ENCODE results near the gene C14orf132. TPM values are rescaled to one million over a fixed set of nuclear protein-coding genes. Genes with fewer than 3 reads are reported as not detected.

The C14orf132 gene
- total and polyA plus RNA-seq, 2 of the 4 experiments (the other 2 are of a cell fraction): 6.3 to 13.5 TPM

DNA sequence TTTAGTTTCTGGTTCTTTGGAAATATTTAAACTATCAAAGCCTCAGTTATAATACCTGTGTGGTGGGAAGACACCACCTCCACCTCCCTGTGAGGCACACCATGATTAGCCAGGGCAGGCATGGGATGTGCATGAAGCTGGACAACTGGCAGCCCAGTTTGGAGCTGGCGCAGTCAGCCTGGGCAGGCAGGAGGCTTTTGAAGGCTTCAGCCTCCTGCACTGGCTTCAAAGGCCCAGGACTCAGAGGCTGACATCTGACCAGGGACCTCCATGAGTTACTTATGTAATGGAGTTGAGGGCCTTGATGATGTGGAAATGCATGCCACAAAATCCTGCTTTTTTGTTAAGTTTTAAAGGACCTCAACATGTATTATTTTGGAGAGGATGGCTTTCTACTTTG, 30.3 kb downstream of the C14orf132 start:
- no peak overlapping the region for H3K9ac ChIP-seq (ENCODE audit: low read depth, low read length)
- no peaks in the 10 kb centered on the region for H3K9me3 ChIP-seq (ENCODE audit: control insufficient read depth, insufficient read depth, low read length)
- no peak overlapping the region for H3K18ac ChIP-seq (ENCODE audit: low read depth, low read length)
- 0% methylated on average over 1 of the region's 1 CpG; no CpG with 5 or more reads in 1 of the 2 experiments for WGBS, 2 experiments (ENCODE audit: extremely low coverage in 2 of 2, insufficient read length in 1 of 2)
- H2AK5ac ChIP-seq (ENCODE audit: low read depth, low read length): no peak overlapping the region
- H4K20me1 ChIP-seq (ENCODE audit: insufficient read depth, low read length): peaks cover 36% of the 10 kb centered on the region
- no peaks in the 10 kb centered on the region for H3K4me1 ChIP-seq (ENCODE audit: control insufficient read depth, insufficient read depth, low read length)
- in situ Hi-C loops (cut with MboI; ENCODE audit: low sequenced_read_pairs) (no loop called here), dilution Hi-C loops (cut with HindIII; ENCODE audit: low sequenced_read_pairs, unreplicated experiment) (no loop called here), intact Hi-C loops (cut with micrococcal nuclease) (no loop called here)
- H2BK120ac ChIP-seq (ENCODE audit: low read depth, low read length): no peak overlapping the region
- no peak overlapping the region for H3K27ac ChIP-seq (ENCODE audit: insufficient read depth, low read length)
- peaks cover 11% of the 10 kb centered on the region; the same call in 1 of the 2 replicates for H3K36me3 ChIP-seq (ENCODE audit: control insufficient read depth, insufficient read depth, low read length)
- no peak overlapping the region for H3K4ac ChIP-seq (ENCODE audit: low read depth, low read length)
- no TSS peak for BruUV-seq (replicated peaks)
- H3K14ac ChIP-seq (replicated peaks; ENCODE audit: low read depth, low read length): no peak overlapping the region
- no peak overlapping the region for H4K5ac ChIP-seq (ENCODE audit: low read depth, low read length)
- peaks cover 15% of the 10 kb centered on the region for H3K9me1 ChIP-seq (ENCODE audit: insufficient read depth, low read length)
- H3K4me2 ChIP-seq (ENCODE audit: low read depth, low read length): no peak overlapping the region
- H3K79me1 ChIP-seq (ENCODE audit: low read depth in 1 of 2, low read length in 2 of 2): peaks cover 21 to 40% of the 10 kb centered on the region in 2 experiments
- no peak for DNase-seq
- H3K4me3 ChIP-seq (ENCODE audit: insufficient read depth, low read depth, low read length): no peak overlapping the region
- H4K8ac ChIP-seq (ENCODE audit: low read depth in 2 of 2, low read length in 2 of 2): no peak overlapping the region
- H4K91ac ChIP-seq (ENCODE audit: insufficient read depth, low read depth, low read length): no peak overlapping the region
- no peaks in the 10 kb centered on the region for H3K27me3 ChIP-seq (ENCODE audit: control insufficient read depth, insufficient read depth, low read length)
- H2BK5ac ChIP-seq (ENCODE audit: low read depth, low read length, poor library complexity, severe bottlenecking): no peak overlapping the region
- no peak for ATAC-seq (ENCODE audit: low read depth)
- no peak overlapping the region for H2BK15ac ChIP-seq (ENCODE audit: low read depth, low read length)
- POLR2A ChIA-PET (ENCODE audit: unreplicated experiment): no interaction called here
- TF ChIP-seq, protein P1, sequence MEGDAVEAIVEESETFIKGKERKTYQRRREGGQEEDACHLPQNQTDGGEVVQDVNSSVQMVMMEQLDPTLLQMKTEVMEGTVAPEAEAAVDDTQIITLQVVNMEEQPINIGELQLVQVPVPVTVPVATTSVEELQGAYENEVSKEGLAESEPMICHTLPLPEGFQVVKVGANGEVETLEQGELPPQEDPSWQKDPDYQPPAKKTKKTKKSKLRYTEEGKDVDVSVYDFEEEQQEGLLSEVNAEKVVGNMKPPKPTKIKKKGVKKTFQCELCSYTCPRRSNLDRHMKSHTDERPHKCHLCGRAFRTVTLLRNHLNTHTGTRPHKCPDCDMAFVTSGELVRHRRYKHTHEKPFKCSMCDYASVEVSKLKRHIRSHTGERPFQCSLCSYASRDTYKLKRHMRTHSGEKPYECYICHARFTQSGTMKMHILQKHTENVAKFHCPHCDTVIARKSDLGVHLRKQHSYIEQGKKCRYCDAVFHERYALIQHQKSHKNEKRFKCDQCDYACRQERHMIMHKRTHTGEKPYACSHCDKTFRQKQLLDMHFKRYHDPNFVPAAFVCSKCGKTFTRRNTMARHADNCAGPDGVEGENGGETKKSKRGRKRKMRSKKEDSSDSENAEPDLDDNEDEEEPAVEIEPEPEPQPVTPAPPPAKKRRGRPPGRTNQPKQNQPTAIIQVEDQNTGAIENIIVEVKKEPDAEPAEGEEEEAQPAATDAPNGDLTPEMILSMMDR (conservative IDR thresholded peaks at IDR 0.05; ENCODE audit: low read depth, low read length): no peak
- no peak for TF ChIP-seq RCOR1 (IDR thresholded peaks at IDR 0.05; ENCODE audit: insufficient replicate concordance, low read length)
- TF ChIP-seq CHD1 (IDR thresholded peaks at IDR 0.05; ENCODE audit: low read depth, low read length): no peak
- TF ChIP-seq, protein P2, sequence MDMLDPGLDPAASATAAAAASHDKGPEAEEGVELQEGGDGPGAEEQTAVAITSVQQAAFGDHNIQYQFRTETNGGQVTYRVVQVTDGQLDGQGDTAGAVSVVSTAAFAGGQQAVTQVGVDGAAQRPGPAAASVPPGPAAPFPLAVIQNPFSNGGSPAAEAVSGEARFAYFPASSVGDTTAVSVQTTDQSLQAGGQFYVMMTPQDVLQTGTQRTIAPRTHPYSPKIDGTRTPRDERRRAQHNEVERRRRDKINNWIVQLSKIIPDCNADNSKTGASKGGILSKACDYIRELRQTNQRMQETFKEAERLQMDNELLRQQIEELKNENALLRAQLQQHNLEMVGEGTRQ (IDR thresholded peaks at IDR 0.05; ENCODE audit: low read depth, low read length): no peak
- TF ChIP-seq MAFK (IDR thresholded peaks at IDR 0.05; ENCODE audit: low read depth, low read length): no peak
- TF ChIP-seq NFE2L2 (IDR thresholded peaks at IDR 0.05; ENCODE audit: low read depth, low read length): no peak
- no peak for TF ChIP-seq MXI1 (IDR thresholded peaks at IDR 0.05; ENCODE audit: borderline replicate concordance, low read depth, low read length)
- TF ChIP-seq MAZ (IDR thresholded peaks at IDR 0.05; ENCODE audit: borderline replicate concordance, low read depth, low read length): no peak
- no peak for TF ChIP-seq RFX5 (IDR thresholded peaks at IDR 0.05; ENCODE audit: low read depth, low read length)
- no peak for TF ChIP-seq CEBPB (IDR thresholded peaks at IDR 0.05; ENCODE audit: low read depth, low read length)
- TF ChIP-seq SMC3 (IDR thresholded peaks at IDR 0.05; ENCODE audit: low read depth, low read length): no peak
- TF ChIP-seq FOS (IDR thresholded peaks at IDR 0.05; ENCODE audit: low read depth, low read length): no peak
- TF ChIP-seq POLR2A (IDR thresholded peaks at IDR 0.05; ENCODE audit: low read depth, low read length): no peak
- TF ChIP-seq, protein P3, sequence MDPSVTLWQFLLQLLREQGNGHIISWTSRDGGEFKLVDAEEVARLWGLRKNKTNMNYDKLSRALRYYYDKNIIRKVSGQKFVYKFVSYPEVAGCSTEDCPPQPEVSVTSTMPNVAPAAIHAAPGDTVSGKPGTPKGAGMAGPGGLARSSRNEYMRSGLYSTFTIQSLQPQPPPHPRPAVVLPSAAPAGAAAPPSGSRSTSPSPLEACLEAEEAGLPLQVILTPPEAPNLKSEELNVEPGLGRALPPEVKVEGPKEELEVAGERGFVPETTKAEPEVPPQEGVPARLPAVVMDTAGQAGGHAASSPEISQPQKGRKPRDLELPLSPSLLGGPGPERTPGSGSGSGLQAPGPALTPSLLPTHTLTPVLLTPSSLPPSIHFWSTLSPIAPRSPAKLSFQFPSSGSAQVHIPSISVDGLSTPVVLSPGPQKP (IDR thresholded peaks at IDR 0.05; ENCODE audit: borderline replicate concordance, low read depth, low read length): no peak
- no peak for TF ChIP-seq BHLHE40 (IDR thresholded peaks at IDR 0.05; ENCODE audit: low read depth, low read length)
- no peak for TF ChIP-seq RAD21 (IDR thresholded peaks at IDR 0.05; ENCODE audit: low read length)
- no peak overlapping the region for H3K23ac ChIP-seq (ENCODE audit: low read depth, low read length)
- H2AK9ac ChIP-seq (replicated peaks; ENCODE audit: low read depth, low read length, poor library complexity): no peak overlapping the region
- H2BK20ac ChIP-seq (ENCODE audit: low read depth, low read length): no peak overlapping the region
- H2AFZ ChIP-seq (replicated peaks; ENCODE audit: low read length, poor library complexity): no peak overlapping the region
- H3K56ac ChIP-seq (ENCODE audit: extremely low read depth, insufficient read depth, low read length): no peak overlapping the region
- CTCF ChIA-PET: no interaction called here
